GM21717 (cell line): ENCODE measurements around the gene BIRC7.

Source experiments
- ATAC-seq: cut with Tn5 transposase; IDR thresholded peaks from one replicate; pipeline ENCODE4 v1.9.1; 2021; ENCODE audit warnings: mild to moderate bottlenecking, moderate library complexity; ENCODE audit not compliant: unreplicated experiment

Gene BIRC7, protein sequence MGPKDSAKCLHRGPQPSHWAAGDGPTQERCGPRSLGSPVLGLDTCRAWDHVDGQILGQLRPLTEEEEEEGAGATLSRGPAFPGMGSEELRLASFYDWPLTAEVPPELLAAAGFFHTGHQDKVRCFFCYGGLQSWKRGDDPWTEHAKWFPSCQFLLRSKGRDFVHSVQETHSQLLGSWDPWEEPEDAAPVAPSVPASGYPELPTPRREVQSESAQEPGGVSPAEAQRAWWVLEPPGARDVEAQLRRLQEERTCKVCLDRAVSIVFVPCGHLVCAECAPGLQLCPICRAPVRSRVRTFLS

DNA sequence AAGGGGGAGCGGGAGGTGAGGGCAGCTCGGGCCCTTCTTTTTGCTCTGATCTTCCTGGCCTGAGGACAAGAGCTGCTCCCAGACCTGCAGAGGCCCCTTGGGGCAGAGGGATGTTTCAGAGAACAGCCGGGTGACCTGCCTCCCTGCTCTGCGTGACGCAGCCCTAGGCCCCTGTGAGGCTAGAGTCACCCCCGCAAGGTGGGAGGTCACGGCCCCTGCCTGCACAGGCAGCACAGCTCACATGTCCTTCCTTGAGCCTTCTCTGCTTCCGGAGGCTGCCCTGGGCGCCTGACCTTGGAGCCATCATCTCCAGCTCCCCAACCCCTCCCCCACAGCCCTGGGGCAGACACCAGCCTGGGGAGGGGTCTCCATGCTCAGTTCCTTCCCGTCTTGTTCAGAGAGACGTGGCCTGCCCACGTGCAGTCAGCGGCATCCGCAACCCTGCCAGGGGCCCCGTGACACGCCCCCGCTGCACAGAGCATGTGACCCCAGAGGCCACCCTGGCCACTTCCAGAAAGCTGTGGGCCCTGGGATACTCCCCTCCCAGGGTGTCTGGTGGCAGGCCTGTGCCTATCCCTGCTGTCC lies at the start of gene BIRC7:
Gene BIRC7 (plus strand): TSS at position 507 of the 585 bp plus-strand sequence. CDS start 192 bp downstream, outside the sequence.
- no peak for ATAC-seq

DNA sequence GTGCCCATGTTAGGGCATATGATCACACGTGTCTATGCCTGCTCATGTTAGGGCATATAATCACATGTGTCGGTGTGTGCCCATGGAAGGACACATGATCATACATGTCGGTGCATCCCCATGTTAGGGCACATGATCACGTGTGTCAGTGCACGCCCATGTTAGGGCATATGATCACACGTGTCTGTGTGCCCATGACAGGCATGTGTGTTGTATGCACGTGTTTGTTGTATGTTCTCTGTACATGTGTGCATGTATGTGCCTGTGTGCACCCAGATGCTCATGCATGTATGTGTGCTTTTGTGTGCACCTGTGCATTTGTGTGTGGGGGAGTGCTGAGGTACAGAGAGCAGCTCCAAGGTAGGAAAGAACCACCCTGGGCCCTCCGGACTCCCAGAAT lies 49.6 kb upstream of the BIRC7 start:
- ATAC-seq, result no peak

DNA sequence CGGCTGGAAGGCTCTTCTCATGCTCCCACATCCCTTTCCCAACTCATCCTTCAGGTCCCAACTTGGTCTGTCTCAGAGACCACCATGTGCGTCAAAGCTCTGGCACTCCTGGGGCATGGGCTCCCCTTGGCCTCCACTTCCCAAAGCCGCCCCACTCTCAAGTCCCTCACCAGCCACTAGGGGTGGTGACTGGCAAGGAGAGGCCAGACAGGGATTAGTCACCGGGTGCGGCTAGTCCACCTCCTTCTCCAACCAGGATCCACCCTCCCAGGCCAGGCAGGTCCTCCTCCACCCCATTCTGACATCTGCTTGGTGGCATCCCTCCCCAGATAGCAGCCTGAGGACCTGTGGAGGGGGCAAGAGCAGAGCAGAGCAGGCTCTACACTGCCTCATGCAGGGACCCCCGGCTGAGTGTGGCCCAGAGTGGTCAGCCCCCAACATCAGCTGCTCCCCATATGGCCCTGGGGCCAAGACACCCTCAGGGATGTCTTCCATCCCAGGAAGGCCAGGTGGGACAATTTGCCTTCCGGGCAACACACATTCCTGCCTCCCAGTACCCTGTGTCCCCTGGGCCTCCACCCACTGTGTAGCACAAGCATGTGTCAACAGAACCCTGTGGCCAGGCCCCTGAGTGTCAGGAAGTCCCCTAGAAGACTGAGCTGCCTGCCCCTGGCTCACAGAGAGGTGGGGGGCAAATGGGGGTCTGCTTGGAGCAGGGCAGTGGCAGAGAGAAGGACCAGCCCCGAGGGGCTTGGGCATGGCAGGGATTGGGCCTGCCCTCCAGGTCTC lies 49.0 kb upstream of the BIRC7 start:
- ATAC-seq, result no peak

DNA sequence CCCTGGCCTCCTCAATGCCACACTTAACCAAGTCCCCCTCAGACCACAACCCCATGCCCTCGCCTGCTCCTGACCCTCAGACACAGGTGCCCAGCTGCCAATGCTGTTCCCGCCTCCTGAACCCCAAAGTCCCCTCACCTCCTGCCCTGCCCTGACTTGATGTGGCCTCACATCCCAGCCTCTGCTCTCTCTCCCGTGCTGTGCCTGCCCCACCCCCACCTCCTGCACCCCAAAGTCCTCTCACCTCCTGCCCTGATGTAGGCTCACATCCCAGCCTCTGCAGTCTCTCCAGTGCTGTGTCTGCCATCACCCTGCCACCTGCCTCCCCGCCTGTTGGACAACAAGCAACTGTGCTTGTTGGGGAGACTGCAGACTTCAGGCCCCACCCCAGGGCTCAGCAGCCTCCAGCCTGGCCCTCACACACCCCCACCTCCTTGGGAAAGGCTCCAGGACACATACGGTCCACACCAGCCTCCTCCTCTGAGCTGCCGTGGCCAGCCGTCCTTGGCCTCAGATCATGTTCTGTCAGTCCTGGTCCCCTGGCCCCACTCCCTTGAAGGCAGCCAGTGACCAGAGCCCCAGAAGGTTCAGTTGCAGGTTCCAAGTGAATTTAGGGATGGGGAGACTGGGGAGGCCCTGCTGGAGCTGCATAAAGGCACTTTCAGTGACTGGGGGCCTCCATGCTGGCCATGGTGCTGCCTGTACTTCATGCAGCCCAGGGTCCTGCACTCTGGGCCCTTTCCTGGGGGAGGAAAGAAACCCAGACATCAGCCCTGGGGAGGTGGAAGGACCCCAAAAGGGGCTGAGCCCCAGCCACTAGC lies 48.2 kb upstream of the BIRC7 start:
- no peak for ATAC-seq

DNA sequence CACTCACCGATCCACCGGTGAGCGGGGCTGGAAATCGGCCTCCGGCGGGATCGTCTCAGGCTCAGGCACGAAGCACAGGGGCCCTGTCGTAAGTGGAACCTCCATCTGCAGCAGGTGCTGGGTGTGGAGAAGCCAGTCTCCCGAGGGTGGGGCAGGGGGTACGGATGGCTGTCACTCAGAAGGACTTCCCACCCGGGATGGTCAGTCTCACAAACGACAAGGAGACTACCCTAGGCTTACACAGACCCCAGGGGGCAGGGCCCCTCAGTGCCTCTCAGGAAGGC lies 47.6 kb upstream of the BIRC7 start:
- no peak for ATAC-seq

DNA sequence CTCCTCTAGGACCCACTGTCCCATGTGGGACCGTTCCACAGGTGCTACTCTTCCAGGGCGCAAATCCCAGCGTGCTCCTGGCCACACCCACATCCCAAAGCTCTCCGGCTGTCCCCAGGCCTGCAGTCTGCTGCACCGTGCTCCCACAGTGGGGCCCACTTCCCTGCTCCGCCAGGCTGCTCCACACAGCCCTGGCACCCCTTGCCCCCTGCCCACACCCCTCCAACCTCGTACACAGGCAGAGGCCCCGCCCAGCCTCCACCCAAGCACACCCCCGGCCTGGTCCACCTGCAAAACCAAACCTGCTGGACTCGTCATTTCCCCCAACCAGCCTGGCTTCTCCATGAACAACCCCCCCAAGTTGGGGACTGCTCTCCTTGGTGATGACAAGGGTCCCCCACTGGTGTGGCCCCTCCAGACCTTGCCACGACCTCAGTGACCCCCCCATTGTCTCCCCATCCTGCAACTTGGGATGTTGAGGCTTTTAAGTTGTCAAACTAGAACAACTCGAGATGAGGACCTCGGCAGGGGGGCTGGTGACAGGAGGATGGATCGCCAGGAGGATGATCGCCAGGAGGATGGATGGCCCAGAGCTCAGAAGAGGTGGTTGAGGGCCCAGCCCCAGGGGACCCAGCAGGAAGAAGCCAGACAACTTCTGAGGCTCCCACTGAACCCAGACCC lies 46.9 kb upstream of the BIRC7 start:
- ATAC-seq, result no peak

DNA sequence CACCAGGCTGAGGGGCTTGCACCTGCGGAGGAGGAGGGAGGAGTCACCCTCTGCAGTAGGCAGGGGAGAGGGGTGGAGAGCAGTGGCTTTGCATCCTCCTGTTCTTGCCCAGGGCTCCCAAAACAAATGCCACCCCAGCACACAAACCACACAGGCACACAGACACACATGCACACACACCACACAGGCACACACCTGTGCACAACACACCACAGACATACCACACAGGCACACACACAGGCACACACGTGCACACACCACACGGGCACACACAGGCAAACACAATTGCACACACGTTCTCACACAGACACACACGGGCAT lies 46.4 kb upstream of the BIRC7 start:
- no peak for ATAC-seq

DNA sequence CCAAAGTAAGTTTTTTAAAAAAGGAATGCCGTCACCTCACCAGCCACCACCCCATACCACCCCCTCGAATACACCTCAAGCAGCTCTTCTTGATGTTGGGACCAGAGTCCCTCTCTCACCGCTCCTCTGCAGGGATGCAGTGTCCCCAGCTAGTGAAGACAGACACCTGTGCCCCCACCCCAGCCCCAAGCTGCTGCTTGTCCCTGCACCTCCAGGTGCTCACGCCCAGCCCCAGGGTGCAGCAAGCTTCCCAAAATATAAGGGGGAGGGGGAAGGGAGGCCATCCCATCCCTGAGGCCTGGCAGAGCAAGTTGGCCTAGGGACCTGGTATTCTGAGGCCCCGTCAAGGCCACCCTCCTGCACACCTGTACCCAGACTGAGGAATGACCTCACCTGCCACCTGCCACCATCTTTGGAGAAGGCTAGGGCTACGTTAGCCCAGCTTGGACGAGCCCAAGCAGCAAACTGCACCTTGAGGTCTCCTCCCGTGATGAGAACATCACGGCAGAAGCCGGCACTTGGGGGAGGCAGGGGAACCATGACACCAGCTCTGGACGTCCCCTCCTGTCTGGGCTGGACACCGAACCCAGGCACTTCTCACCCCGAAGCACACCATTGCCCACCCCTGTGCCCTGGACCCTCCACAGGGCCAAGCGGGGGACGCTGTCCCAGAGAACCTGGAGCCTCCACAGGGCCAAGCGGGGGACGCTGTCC lies 45.7 kb upstream of the BIRC7 start:
- ATAC-seq, result no peak

DNA sequence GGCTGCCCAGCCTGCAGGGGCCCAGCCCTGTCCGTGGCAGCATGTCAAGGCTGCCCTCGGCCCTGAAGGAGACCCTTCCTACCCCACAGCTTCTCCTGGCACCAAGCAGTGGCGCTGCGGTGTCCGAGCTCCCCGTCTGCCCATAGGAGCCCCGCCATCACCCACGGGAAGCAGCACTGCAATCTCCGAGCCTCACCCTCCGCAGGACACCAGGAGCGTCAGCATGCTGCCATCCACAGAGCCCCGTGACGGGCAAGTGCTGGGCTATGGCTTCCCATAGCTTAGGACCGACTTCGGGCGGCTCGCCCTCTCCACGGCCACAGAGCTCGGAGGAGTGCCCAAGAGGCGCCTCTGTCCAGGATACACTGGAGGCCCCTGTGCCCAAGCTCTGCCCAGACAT lies 44.9 kb upstream of the BIRC7 start:
- no peak for ATAC-seq

DNA sequence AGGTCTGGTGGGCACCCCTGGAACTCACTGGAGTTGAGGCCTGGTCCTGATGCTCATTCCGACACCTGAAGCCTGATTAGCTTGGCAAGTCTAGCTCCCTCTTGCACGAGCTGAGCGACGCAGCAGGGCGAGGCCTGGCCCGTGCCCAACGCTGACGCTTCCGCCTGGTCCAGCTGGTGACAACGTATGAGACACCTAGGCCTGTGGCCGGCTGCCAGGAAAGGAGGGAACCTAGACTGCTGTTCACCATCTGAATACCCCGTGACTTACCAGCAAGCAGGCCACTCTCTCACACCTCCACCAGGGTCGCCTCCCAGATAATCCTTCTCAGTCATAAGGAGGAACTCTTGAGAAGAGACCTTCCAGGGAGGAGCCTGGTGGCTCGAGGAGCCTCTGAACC lies 44.3 kb upstream of the BIRC7 start:
- no peak for ATAC-seq

DNA sequence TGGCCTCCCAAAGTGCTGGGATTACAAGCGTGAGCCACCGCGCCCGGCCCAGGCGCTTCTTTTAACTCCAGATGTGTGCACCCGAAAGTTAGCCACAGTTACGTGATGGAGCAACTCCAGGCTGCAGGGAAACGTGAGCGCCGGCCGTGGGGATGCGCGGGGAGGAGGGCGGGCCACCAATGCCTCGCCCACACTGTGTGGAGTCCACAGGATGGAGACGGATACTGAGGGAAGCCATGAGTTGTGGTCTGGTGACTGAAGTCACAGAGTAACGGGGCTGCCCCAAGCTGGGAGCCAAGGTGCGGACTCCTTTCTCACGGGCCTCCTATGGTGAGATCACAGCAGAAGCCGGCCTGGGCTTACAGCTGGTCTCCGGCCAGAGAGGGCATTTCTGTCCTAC lies 43.0 kb upstream of the BIRC7 start:
- no peak for ATAC-seq

DNA sequence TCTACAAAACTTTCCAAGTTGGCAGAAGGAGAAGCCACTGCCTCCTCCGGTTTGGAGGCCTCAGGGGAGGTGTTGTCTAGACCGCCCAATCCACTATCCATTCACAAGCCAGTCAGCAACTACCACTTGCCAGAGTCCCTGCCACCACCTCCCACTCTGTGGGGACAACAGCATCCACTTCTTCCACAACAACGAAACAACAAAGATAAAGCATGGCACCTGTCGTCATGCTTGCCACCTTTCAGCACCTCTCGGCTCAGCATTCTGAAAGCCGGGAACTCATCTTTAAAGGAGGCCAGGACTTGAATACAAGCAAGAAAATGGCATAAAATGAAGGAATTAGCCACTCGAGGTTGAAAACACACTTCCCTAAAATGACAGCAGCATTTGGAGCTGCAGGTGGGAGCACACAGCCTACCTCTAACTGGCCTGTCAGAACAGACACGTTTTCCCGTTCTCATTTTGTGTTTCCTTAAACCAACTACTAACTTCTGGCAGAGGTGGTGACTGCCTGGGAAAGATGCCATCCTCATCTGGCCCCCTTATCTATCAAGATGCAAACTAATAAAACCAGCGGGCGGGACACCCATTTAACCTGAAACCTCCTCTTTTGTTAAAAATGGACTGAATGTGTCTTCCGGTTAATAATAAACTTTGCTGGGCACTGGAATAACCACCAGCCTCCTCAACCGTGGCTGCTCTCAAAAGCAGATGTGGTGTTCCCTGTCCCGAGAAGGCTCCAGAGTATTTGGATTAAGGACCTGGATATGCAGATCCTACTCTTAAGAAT lies 41.5 kb upstream of the BIRC7 start:
- ATAC-seq, result no peak

DNA sequence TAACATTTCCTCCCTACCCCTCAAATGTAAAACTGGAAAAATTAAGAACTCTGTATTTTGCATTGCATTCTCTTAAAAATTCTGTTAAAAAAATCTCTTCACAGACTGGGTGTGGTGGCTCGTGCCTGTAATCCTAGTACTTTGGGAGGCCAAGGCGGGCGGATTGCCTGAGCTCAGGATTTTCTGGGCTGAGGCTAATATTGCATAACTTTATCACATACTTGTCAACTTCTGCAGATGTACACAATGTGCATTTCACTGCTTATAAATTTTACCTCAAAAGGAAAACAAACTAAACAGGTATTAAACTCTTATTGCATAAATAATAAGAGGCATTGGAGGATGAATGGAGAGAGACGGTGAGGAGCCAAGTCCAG lies 40.9 kb upstream of the BIRC7 start:
- ATAC-seq, result no peak

DNA sequence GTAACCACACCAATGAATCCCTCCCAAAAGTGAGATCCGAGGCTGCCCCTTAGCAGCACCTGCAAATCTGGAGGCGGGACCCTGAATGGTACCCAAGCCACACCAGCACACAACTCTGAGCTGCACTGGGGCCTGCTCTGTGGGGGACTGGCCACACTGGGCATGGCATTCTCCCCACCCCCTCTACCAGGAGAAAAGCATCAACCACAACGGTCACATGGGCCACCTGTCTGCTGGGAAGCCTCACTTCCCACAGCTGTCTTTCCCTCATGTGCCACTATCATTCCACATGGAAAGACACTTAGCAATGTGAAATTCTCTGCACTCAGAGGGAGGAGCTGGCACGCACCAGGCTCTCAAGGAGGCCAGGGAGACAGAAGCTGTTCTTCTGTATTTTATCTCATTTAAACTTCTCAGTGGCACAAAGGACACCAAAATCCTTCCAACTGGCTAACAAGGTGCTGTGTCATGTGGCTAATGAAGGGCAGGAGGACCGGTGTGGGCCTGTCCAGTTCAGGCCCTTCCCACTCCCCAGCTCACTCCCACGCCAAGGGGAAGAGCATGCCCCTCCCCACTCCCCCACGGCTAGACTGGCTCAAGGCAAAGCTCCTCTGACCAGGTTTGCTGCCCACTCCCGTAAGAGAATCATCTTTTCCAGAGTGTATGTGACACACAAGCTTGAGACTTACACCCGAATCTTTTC lies 38.8 kb upstream of the BIRC7 start:
- ATAC-seq, result no peak

DNA sequence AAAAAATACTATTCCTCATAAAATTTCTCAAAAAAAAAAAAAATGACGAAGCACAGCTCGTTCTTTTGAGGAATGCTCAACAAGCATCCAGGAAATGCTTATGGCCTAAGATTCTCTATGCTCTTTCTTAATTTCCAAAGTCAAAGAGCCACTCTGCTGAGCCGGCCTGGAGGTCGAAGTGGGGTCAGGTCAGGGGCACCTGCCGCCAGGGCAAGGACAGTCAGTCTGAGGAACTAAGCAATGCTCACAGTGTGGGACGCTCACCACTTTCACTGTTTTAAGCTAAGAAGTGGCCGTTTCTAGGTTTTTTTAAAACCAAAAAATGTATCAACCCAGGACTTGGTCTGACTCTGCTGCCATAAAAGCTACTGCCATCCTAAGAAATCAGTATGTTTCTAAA lies 37.1 kb upstream of the BIRC7 start:
- ATAC-seq, result no peak

DNA sequence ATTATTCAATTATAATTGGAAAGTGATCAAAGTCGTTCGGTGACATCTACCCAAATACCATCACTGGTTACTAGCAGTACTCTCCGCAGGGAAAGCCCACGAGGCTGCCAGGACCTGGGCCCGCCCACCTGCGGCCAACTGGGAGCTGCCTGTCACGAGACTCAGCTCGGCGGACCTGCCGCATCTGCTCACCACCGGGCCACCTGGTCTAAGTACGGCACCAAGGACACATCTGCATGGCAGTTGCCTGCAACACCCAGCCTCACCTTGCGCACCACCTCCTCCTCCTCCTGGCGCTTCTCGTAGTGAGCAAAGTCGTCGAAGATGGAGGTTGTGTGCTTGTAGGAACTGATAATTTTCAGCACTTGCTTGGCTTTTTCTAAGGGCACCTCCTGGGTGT lies 33.7 kb upstream of the BIRC7 start:
- no peak for ATAC-seq

DNA sequence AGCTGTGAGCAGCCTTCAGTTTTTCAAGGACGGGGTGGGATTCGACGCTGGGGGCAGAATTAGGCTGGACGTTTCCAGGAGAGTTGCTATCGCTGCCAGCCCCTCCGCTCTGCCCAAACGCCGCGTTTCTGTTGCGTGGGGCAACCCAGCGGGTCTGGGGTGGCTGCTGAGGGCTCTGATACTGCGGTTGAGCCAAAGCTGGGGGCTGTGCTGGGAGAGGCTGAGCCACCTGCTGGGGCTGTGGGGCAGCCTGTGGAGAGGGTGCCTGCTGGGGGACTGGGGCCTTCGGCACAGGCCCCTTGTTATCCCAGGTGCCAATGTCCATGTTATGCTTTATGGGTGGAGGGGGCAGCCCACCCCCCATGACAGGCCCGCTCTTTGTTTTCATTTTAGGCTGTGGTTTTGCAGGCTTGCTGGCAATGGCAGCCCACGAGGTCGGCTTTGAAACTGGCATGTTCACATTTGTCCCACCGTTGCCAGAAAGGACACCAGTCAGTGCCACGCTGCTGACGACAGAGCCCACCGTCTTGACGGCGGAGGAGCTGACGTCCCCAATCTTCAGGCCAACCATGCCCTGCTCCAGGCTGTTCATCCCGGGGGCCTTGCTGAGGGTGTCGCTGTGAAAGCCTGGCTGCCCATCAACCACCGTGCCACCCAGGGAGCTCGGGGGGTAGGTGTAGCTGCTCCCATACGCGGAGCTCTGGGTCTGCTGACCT lies 32.7 kb upstream of the BIRC7 start:
- no peak for ATAC-seq

DNA sequence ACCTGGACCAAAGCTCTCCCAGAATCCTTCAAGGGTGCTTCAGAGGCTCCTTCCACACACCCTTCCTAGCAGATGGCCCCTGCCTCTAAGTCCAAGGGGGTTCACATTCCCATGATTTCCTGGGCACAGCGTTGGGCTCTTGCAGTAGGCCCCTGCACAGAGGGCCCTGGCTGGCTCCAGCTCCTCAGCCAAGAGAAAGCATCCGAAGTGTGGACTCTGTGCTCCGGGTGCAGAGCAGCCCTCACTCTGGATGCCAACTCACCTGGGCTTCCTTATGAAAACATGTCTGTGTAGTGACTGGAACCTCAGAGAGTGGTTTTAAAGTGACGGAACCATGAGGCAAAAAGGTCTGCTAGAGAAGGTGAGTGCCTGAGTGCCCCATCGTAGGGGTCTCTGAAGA lies 31.3 kb upstream of the BIRC7 start:
- no peak for ATAC-seq

DNA sequence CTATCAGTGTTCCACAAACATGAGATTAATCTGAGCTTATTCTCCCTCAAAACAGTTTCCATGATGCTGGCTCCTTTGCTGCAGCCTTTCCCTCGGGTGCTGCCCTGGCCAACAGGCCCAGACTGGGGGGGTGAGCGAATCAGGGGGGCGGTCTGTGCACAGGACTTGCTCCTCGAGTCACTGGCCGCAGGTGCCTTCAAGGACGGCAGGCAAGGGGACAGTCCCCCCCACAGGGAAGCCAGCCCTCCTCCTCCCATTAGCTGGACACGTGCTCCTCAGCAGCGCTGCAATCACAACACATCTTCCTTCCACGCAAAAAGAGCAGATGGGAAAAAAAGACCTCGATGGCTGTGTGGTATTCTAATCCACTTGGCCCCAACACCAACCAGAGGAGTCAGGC lies 29.8 kb upstream of the BIRC7 start:
- no peak for ATAC-seq
